PC-3 (cell line): ENCODE data around the gene TMEM212. TPM values are rescaled to one million over a fixed set of nuclear protein-coding genes. Genes with fewer than 3 reads are reported as not detected.

Source experiments
- ATAC-seq: fragments of 200-7000 bp; cut with Tn5 transposase; 2 replicates; pipeline ENCODE4 v1.9.1; 2020; ENCODE audit warnings: mild to moderate bottlenecking, moderate library complexity
- BruUV-seq: library from RNA; stranded (reverse); fragments of 400-500 nt; replicated peaks from 2 replicates; lab custom pipeline; 2021; lab: Mats Ljungman, UMichigan
- CTCF ChIA-PET: fragments of 300-600 bp; sonication (Branson Sonifier 250); formaldehyde crosslinking; loops from one replicate; lab custom pipeline; 2022; ENCODE audit warnings: antibody characterized with exemption; lab: Charles Lee
- POLR2A ChIA-PET: fragments of 300-600 bp; sonication (Branson Sonifier 250); formaldehyde crosslinking; loops from one replicate; lab custom pipeline; 2022; ENCODE audit warnings: antibody characterized with exemption; ENCODE audit not compliant: unreplicated experiment; lab: Charles Lee
- DNase-seq: peaks from one replicate; pipeline ENCODE4 v3.0.0-alpha.2; 2015
- H2AFZ ChIP-seq: fragments of 300-600 bp; sonication (generic); 2 replicates; pipeline ENCODE4 v1.6.0; 2016; ENCODE audit warnings: antibody characterized with exemption, low read length
- H3F3A ChIP-seq: fragments of 300-600 bp; sonication (generic); one replicate; pipeline ENCODE4 v1.6.0; 2017; ENCODE audit warnings: antibody characterized with exemption, low read length, control low read depth, mild to moderate bottlenecking; ENCODE audit not compliant: unreplicated experiment
- H3K27ac ChIP-seq: fragments of 300-600 bp; sonication (generic); 2 replicates; pipeline ENCODE4 v1.5.1; 2016; ENCODE audit warnings: mild to moderate bottlenecking, low read length
- H3K27me3 ChIP-seq: fragments of 300-600 bp; sonication (generic); 2 replicates; pipeline ENCODE4 v1.6.1; 2016; ENCODE audit warnings: low read length, mixed read lengths
- H3K36me3 ChIP-seq: fragments of 300-600 bp; sonication (generic); 2 replicates; pipeline ENCODE4 v1.6.1; 2016; ENCODE audit warnings: low read depth, mixed run types, low read length, mixed read lengths
- H3K4me1 ChIP-seq: fragments of 300-600 bp; sonication (generic); 2 replicates; pipeline ENCODE4 v1.5.1; 2016; ENCODE audit warnings: low read length; ENCODE audit not compliant: insufficient read depth
- H3K4me2 ChIP-seq: fragments of 300-600 bp; sonication (generic); 2 replicates; pipeline ENCODE4 v1.6.0; 2016; ENCODE audit warnings: low read length
- H3K4me3 ChIP-seq: fragments of 300-600 bp; sonication (generic); 2 replicates; pipeline ENCODE4 v1.5.1; 2016; ENCODE audit warnings: mild to moderate bottlenecking, low read length, mixed read lengths
- H3K79me2 ChIP-seq: fragments of 300-600 bp; sonication (generic); 2 replicates; pipeline ENCODE4 v1.6.1; 2017; ENCODE audit warnings: low read length, mixed read lengths
- H3K9ac ChIP-seq: fragments of 300-600 bp; sonication (generic); 2 replicates; pipeline ENCODE4 v1.6.0; 2016; ENCODE audit warnings: mild to moderate bottlenecking, low read length
- H3K9me2 ChIP-seq: fragments of 300-600 bp; sonication (generic); replicated peaks from 2 replicates; pipeline ENCODE4 v1.6.1; 2016; ENCODE audit warnings: mixed run types, low read length, mixed read lengths
- H3K9me3 ChIP-seq: fragments of 300-600 bp; sonication (generic); 2 replicates; pipeline ENCODE4 v1.6.1; 2016; ENCODE audit warnings: low read length, mixed read lengths
- H4K20me1 ChIP-seq: fragments of 300-600 bp; sonication (generic); 2 replicates; pipeline ENCODE4 v1.6.1; 2016; ENCODE audit warnings: low read length, mixed read lengths
- EZH2 ChIP-seq: fragments of 300-600 bp; sonication (generic); IDR thresholded peaks from one replicate; pipeline ENCODE4 v1.6.1; 2017; ENCODE audit warnings: antibody characterized with exemption, mild to moderate bottlenecking, low read length; ENCODE audit not compliant: unreplicated experiment
- EZH2phosphoT487 ChIP-seq: fragments of 300-600 bp; sonication (generic); IDR thresholded peaks from 2 replicates; pipeline ENCODE4 v1.6.1; 2018; ENCODE audit warnings: mild to moderate bottlenecking, antibody characterized with exemption, low read length, borderline replicate concordance
- intact Hi-C: fragments of 100-400 bp; cut with micrococcal nuclease; formaldehyde crosslinking; loops from 2 replicates; pipeline ENCODE4 v1.9.0; 2023
- total RNA-seq: library from RNA; depleted of rRNA; stranded (reverse); fragments of >200 nt; gene quantifications from 2 replicates; pipeline ENCODE4 v1.2.3, GENCODE V29; 2014
- TF ChIP-seq, protein P1 (sequence below): fragments of 300-600 bp; sonication (generic); conservative IDR thresholded peaks from 2 replicates; pipeline ENCODE4 v1.5.1; 2017; ENCODE audit warnings: antibody characterized with exemption, low read depth, mild to moderate bottlenecking, low read length

TMEM212 gene
- total RNA-seq, 1 experiment from 2014 or later: not detected

- Histone ChIP-seq H3K27me3 (no peaks in the 10 kb centered on the region), H3K27ac (no peak overlapping the region), H2AFZ (no peak overlapping the region; the same call in 1 of the 2 replicates), H3F3A (no peaks in the 10 kb centered on the region), H3K4me2 (no peak overlapping the region), H3K9me2 (no peaks in the 10 kb centered on the region), H3K9ac (no peak overlapping the region), H3K4me3 (no peak overlapping the region), H3K4me1 (no peaks in the 10 kb centered on the region), H3K79me2 (no peaks in the 10 kb centered on the region), H3K9me3 (peaks cover 4% of the 10 kb centered on the region), H3K36me3 (no peaks in the 10 kb centered on the region), H4K20me1 (no peaks in the 10 kb centered on the region)
- TF ChIP-seq, protein P1, sequence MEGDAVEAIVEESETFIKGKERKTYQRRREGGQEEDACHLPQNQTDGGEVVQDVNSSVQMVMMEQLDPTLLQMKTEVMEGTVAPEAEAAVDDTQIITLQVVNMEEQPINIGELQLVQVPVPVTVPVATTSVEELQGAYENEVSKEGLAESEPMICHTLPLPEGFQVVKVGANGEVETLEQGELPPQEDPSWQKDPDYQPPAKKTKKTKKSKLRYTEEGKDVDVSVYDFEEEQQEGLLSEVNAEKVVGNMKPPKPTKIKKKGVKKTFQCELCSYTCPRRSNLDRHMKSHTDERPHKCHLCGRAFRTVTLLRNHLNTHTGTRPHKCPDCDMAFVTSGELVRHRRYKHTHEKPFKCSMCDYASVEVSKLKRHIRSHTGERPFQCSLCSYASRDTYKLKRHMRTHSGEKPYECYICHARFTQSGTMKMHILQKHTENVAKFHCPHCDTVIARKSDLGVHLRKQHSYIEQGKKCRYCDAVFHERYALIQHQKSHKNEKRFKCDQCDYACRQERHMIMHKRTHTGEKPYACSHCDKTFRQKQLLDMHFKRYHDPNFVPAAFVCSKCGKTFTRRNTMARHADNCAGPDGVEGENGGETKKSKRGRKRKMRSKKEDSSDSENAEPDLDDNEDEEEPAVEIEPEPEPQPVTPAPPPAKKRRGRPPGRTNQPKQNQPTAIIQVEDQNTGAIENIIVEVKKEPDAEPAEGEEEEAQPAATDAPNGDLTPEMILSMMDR: no peak
- no peak for TF ChIP-seq EZH2phosphoT487
- no peak for TF ChIP-seq EZH2
- intact Hi-C loops: no loop called here
- POLR2A ChIA-PET: no interaction called here
- CTCF ChIA-PET: no interaction called here
- BruUV-seq: no TSS peak
- no peak for DNase-seq
- no peak for ATAC-seq
These were observed 17.8 kb downstream of the TMEM212 start for GRCh38 chr3:171860830-171861535.

- Histone ChIP-seq H3F3A (no peaks in the 10 kb centered on the region), H3K36me3 (no peaks in the 10 kb centered on the region), H3K9ac (no peak overlapping the region), H3K27me3 (no peaks in the 10 kb centered on the region), H3K27ac (no peak overlapping the region), H3K4me3 (no peak overlapping the region), H3K79me2 (no peaks in the 10 kb centered on the region), H4K20me1 (no peaks in the 10 kb centered on the region), H3K9me2 (no peaks in the 10 kb centered on the region), H3K9me3 (no peaks in the 10 kb centered on the region), H2AFZ (no peak overlapping the region), H3K4me2 (no peak overlapping the region), H3K4me1 (no peaks in the 10 kb centered on the region)
- no TSS peak for BruUV-seq
- no peak for TF ChIP-seq EZH2
- no peak for TF ChIP-seq EZH2phosphoT487
- TF ChIP-seq, protein P1: no peak
- intact Hi-C loops: no loop called here
- ChIA-PET POLR2A (interaction anchor here (0.5 kb wide), 1 partner anchor 178 kb away, joined by 15 read pairs; no protein-coding TSS in a partner anchor), CTCF (no interaction called here)
- ATAC-seq (no peak), DNase-seq (no peak)
These were observed 19.2 kb downstream of the TMEM212 start for GRCh38 chr3:171862392-171862791.

DNA sequence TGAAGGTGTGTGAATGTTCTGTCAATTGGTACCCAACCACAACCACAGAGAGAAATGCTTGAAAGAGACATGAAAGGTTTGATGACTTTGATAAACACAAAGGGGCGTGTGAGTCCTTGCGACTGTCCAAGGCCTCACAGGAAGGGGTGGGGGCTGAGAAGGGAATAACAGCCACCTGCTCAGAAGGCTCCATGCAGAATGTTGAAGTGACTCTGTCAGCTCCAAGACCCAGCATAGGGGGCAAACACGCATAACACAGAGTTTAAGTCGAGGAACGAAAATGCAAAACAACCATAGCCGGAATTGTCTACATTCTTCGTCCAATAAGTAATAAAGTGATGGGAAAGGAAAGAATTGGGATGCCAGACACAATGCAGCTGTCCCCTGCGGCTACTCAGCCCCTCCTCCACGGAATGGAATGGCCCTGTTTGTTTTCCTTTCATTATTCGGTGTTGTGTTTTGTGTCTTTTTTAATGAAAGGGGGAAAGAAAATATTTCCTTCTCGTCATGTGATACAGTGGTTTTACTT is 19.9 kb downstream of the TMEM212 start:
- H3F3A ChIP-seq: no peaks in the 10 kb centered on the region
- TF ChIP-seq, protein P1: no peak
- TF ChIP-seq EZH2phosphoT487: no peak
- TF ChIP-seq EZH2: no peak
- no peak overlapping the region for H3K9ac ChIP-seq
- no peak overlapping the region for H3K27ac ChIP-seq
- intact Hi-C loops: no loop called here
- no peaks in the 10 kb centered on the region for H3K36me3 ChIP-seq
- H3K79me2 ChIP-seq: no peaks in the 10 kb centered on the region
- H3K4me1 ChIP-seq: no peaks in the 10 kb centered on the region
- no peak overlapping the region for H3K4me2 ChIP-seq
- POLR2A ChIA-PET: no interaction called here
- H3K9me3 ChIP-seq: no peaks in the 10 kb centered on the region
- BruUV-seq: no TSS peak
- H3K27me3 ChIP-seq: no peaks in the 10 kb centered on the region
- DNase-seq (no peak), ATAC-seq (no peak)
- no peak overlapping the region for H3K4me3 ChIP-seq
- no peaks in the 10 kb centered on the region for H3K9me2 ChIP-seq
- H4K20me1 ChIP-seq: no peaks in the 10 kb centered on the region
- H2AFZ ChIP-seq: no peak overlapping the region
- CTCF ChIA-PET: no interaction called here
